HG02973 (cell line): ENCODE data around the gene BZW2.
"Not testable (repeated sequence)": the region's sequence is repeated elsewhere in the genome, so short reads cannot be mapped to it uniquely, and the experiment has no call there.

Experiments
- ATAC-seq: cut with Tn5 transposase; IDR thresholded peaks from one replicate; pipeline ENCODE4 v1.9.1; 2021; ENCODE audit warnings: moderate library complexity; ENCODE audit not compliant: unreplicated experiment

BZW2 gene

GRCh38 chr7:16670021-16670420 lies 24.0 kb downstream of the BZW2 start:
- ATAC-seq: no peak

- ATAC-seq: no peak
Measured at GRCh38 chr7:16670731-16671344, 24.9 kb downstream of the BZW2 start.

- no peak for ATAC-seq
Measured at GRCh38 chr7:16671811-16672210, 25.8 kb downstream of the BZW2 start.

- ATAC-seq: no peak
Measured at GRCh38 chr7:16675277-16675676, 29.3 kb downstream of the BZW2 start.

- ATAC-seq: no peak
Measured at GRCh38 chr7:16677978-16678494, 32.1 kb downstream of the BZW2 start.

- ATAC-seq: not testable (repeated sequence)
Measured at GRCh38 chr7:16678645-16679566, 32.9 kb downstream of the BZW2 start.

GRCh38 chr7:16684935-16685334 lies 39.0 kb downstream of the BZW2 start:
- no peak for ATAC-seq

- ATAC-seq: no peak
Measured at GRCh38 chr7:16685535-16685934, 39.6 kb downstream of the BZW2 start.

- no peak for ATAC-seq
Measured at GRCh38 chr7:16688249-16688648, 42.3 kb downstream of the BZW2 start.

- ATAC-seq: no peak
Measured at GRCh38 chr7:16691241-16691640, 45.3 kb downstream of the BZW2 start.

GRCh38 chr7:16693601-16694318 lies 47.8 kb downstream of the BZW2 start:
- no peak for ATAC-seq

GRCh38 chr7:16694806-16695205 lies 48.8 kb downstream of the BZW2 start:
- ATAC-seq: no peak

- no peak for ATAC-seq
Measured at GRCh38 chr7:16695621-16696237, 49.7 kb downstream of the BZW2 start.

GRCh38 chr7:16697507-16698199 lies 51.7 kb downstream of the BZW2 start:
- ATAC-seq: no peak

- ATAC-seq: no peak
Measured at GRCh38 chr7:16698200-16698905, 52.4 kb downstream of the BZW2 start.

GRCh38 chr7:16702441-16702840 lies 56.5 kb downstream of the BZW2 start:
- ATAC-seq: no peak

- ATAC-seq: no peak
Measured at GRCh38 chr7:16708511-16708910, 62.5 kb downstream of the BZW2 start.

- ATAC-seq: no peak
Measured at GRCh38 chr7:16708980-16709379, 63.0 kb downstream of the BZW2 start.

- no peak for ATAC-seq
Measured at GRCh38 chr7:16710651-16711050, 64.7 kb downstream of the BZW2 start.

- ATAC-seq: no peak
Measured at GRCh38 chr7:16711730-16712129, 65.7 kb downstream of the BZW2 start.
